H9 (cell line): ENCODE results near the gene KCNJ12. TPM values are rescaled to one million over a fixed set of nuclear protein-coding genes. Genes with fewer than 3 reads are reported as not detected.

Source experiments
- DNase-seq: peaks from one replicate; pipeline ENCODE4 v3.0.0-alpha.2; 2017
- H2AFZ ChIP-seq: one replicate; pipeline ENCODE4 v1.6.1; 2013; ENCODE audit warnings: mild to moderate bottlenecking, low read length, control low read depth, moderate library complexity
- H2AK5ac ChIP-seq: 2 replicates; pipeline ENCODE4 v1.6.1; 2013; ENCODE audit warnings: low read length, control low read depth, mixed read lengths; ENCODE audit not compliant: insufficient read length
- H2BK120ac ChIP-seq: one replicate; pipeline ENCODE4 v1.6.1; 2013; ENCODE audit warnings: low read depth, mild to moderate bottlenecking, low read length, control low read depth, inconsistent platforms; ENCODE audit not compliant: poor library complexity, severe bottlenecking
- H2BK12ac ChIP-seq: 2 replicates; pipeline ENCODE4 v1.6.1; 2013; ENCODE audit warnings: low read length, control low read depth, mixed read lengths, low read depth; ENCODE audit not compliant: insufficient read length
- H2BK15ac ChIP-seq: 2 replicates; pipeline ENCODE4 v1.6.1; 2013; ENCODE audit warnings: low read depth, low read length, control low read depth
- H2BK20ac ChIP-seq: one replicate; pipeline ENCODE4 v1.6.1; 2013; ENCODE audit warnings: low read depth, mild to moderate bottlenecking, low read length, control low read depth, inconsistent platforms; ENCODE audit not compliant: poor library complexity, severe bottlenecking
- H2BK5ac ChIP-seq: 2 replicates; pipeline ENCODE4 v1.6.1; 2013; ENCODE audit warnings: low read length, control low read depth, mixed read lengths; ENCODE audit not compliant: insufficient read length
- H3K14ac ChIP-seq: 2 replicates; pipeline ENCODE4 v1.6.1; 2013; ENCODE audit warnings: low read length, control low read depth; ENCODE audit not compliant: insufficient read depth
- H3K18ac ChIP-seq: 2 replicates; pipeline ENCODE4 v1.6.1; 2013; ENCODE audit warnings: low read depth, mild to moderate bottlenecking, mixed read lengths, low read length, control low read depth; ENCODE audit not compliant: insufficient read length
- H3K23ac ChIP-seq: 2 replicates; pipeline ENCODE4 v1.6.1; 2013; ENCODE audit warnings: low read length, control low read depth, mixed read lengths, low read depth; ENCODE audit not compliant: insufficient read length
- H3K23me2 ChIP-seq: 2 replicates; pipeline ENCODE4 v1.6.1; 2013; ENCODE audit warnings: low read depth, mild to moderate bottlenecking, mixed read lengths, low read length, control low read depth; ENCODE audit not compliant: insufficient read length, poor library complexity, severe bottlenecking
- H3K27ac ChIP-seq: 2 replicates; pipeline ENCODE4 v1.5.1; 2013; ENCODE audit warnings: low read length, control low read depth, mixed read lengths, low read depth; ENCODE audit not compliant: insufficient read length
- H3K27me3 ChIP-seq: 2 replicates; pipeline ENCODE4 v1.6.1; 2013; ENCODE audit warnings: low read length, control low read depth, inconsistent platforms; ENCODE audit not compliant: insufficient read depth
- H3K4ac ChIP-seq: 2 replicates; pipeline ENCODE4 v1.6.1; 2013; ENCODE audit warnings: low read depth, mild to moderate bottlenecking, control low read depth, inconsistent platforms, low read length, moderate library complexity
- H3K4me1 ChIP-seq: 2 replicates; pipeline ENCODE4 v1.6.1; 2013; ENCODE audit warnings: low read length, control low read depth, inconsistent platforms; ENCODE audit not compliant: insufficient read depth
- H3K4me2 ChIP-seq: 2 replicates; pipeline ENCODE4 v1.6.1; 2013; ENCODE audit warnings: low read length, control low read depth, mixed read lengths; ENCODE audit not compliant: insufficient read length, insufficient read depth
- H3K56ac ChIP-seq: 2 replicates; pipeline ENCODE4 v1.6.1; 2013; ENCODE audit warnings: low read depth, mild to moderate bottlenecking, mixed read lengths, low read length, control low read depth; ENCODE audit not compliant: insufficient read length
- H3K79me1 ChIP-seq: 2 replicates; pipeline ENCODE4 v1.6.1; 2013; ENCODE audit warnings: low read depth, mild to moderate bottlenecking, moderate library complexity, low read length, control low read depth, inconsistent platforms; ENCODE audit not compliant: insufficient read depth, poor library complexity, severe bottlenecking
- H3K79me2 ChIP-seq: 2 replicates; pipeline ENCODE4 v1.6.1; 2013; ENCODE audit warnings: low read length, control low read depth, inconsistent platforms; ENCODE audit not compliant: insufficient read depth
- H3K9ac ChIP-seq: 2 replicates; pipeline ENCODE4 v1.6.1; 2013; ENCODE audit warnings: low read length, control low read depth, mixed read lengths; ENCODE audit not compliant: insufficient read length; ENCODE audit errors: extremely low read depth
- H3K9me3 ChIP-seq: one replicate; pipeline ENCODE4 v1.6.1; 2013; ENCODE audit warnings: low read depth, low read length, inconsistent platforms; ENCODE audit not compliant: control insufficient read depth
- H3T11ph ChIP-seq: one replicate; pipeline ENCODE4 v1.6.1; 2013; ENCODE audit warnings: mild to moderate bottlenecking, low read length, control low read depth, inconsistent platforms
- H4K20me1 ChIP-seq: one replicate; pipeline ENCODE4 v1.6.1; 2013; ENCODE audit not compliant: control insufficient read depth, insufficient read length, insufficient read depth
- H4K5ac ChIP-seq: 2 replicates; pipeline ENCODE4 v1.6.1; 2013; ENCODE audit warnings: low read depth, mild to moderate bottlenecking, mixed read lengths, low read length, control low read depth; ENCODE audit not compliant: insufficient read length
- H4K8ac ChIP-seq: replicated peaks from 2 replicates; pipeline ENCODE4 v1.6.1; 2013; ENCODE audit warnings: low read length, control low read depth, mixed read lengths, low read depth; ENCODE audit not compliant: insufficient read length
- H4K91ac ChIP-seq: 2 replicates; pipeline ENCODE4 v1.6.1; 2013; ENCODE audit warnings: low read depth, mild to moderate bottlenecking, moderate library complexity, mixed read lengths, low read length, control low read depth; ENCODE audit not compliant: insufficient read length
- H3K27ac Mint-ChIP-seq, 3 experiments: 2 replicates in 2 of 3; 3 replicates in 1 of 3; pipeline ENCODE4 v1.8.0; 2020 to 2021; ENCODE audit warnings: mixed read lengths in 3 of 3, mild to moderate bottlenecking in 1 of 3, moderate library complexity in 1 of 3
- H3K27me3 Mint-ChIP-seq: 2 replicates; pipeline ENCODE4 v1.8.0; 2021; ENCODE audit warnings: low read depth, mild to moderate bottlenecking, moderate library complexity, mixed read lengths
- H3K36me3 Mint-ChIP-seq, 3 experiments: 2 replicates in 2 of 3; 3 replicates in 1 of 3; pipeline ENCODE4 v1.8.0; 2020 to 2021; ENCODE audit warnings: low read depth in 3 of 3, mixed read lengths in 3 of 3; ENCODE audit not compliant: insufficient read depth in 1 of 3
- H3K4me1 Mint-ChIP-seq, 2 experiments: 2 replicates each; pipeline ENCODE4 v1.8.0; 2020; ENCODE audit warnings: mixed read lengths in 2 of 2
- H3K4me3 Mint-ChIP-seq, 2 experiments: 2 replicates in 1 of 2; 3 replicates in 1 of 2; pipeline ENCODE4 v1.8.0; 2020 to 2021; ENCODE audit warnings: mild to moderate bottlenecking in 2 of 2, mixed read lengths in 2 of 2, moderate library complexity in 1 of 2
- H3K9me3 Mint-ChIP-seq, 2 experiments: 2 replicates in 1 of 2; 3 replicates in 1 of 2; pipeline ENCODE4 v1.8.0; 2020; ENCODE audit warnings: mild to moderate bottlenecking in 2 of 2, mixed read lengths in 2 of 2, moderate library complexity in 1 of 2
- WGBS: extraction: QIAGEN DNeasy Blood & Tissue Kit; methylation state at CpG from one replicate; pipeline ENCODE4 v1.1.7; 2013; ENCODE audit warnings: missing lambda C conversion rate, low lambda C conversion rate, mixed read lengths; ENCODE audit not compliant: insufficient read length; ENCODE audit errors: extremely low coverage; 5-methylcytosine and 5-hydroxymethylcytosine counted together
- total RNA-seq: library from RNA; stranded (reverse); gene quantifications from 2 replicates; pipeline ENCODE4 v1.2.1, GENCODE V29; 2021
- TF ChIP-seq, protein P1 (sequence below): fragments of 200-600 bp; sonication (generic); conservative IDR thresholded peaks from 3 replicates; pipeline ENCODE4 v1.8.0; 2021; ENCODE audit warnings: antibody characterized with exemption, mild to moderate bottlenecking

KCNJ12 gene
- total RNA-seq, 1 experiment from 2014 or later, result 0.39 TPM

DNA sequence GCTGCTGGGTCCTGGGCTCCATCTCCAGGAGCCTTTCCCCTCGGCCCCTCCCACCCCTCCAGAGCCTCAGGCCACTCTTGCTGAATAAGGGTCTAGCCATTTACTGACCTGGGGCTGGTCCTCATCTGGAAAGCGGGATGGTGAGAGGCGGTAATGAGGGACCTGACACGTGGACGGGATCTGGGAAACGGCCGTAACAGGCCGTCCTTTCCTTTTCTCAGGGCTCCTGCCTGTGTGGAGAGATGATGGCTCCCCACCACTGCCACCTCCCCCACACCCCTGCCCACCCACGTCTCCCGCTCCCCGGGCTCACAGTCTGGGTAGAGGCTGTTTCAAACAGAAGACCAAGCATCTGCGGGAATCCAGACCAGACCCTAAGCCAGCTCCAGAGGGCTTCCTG, 20.6 kb upstream of the KCNJ12 start:
- no peak overlapping the region for H3K18ac ChIP-seq
- TF ChIP-seq, protein P1, sequence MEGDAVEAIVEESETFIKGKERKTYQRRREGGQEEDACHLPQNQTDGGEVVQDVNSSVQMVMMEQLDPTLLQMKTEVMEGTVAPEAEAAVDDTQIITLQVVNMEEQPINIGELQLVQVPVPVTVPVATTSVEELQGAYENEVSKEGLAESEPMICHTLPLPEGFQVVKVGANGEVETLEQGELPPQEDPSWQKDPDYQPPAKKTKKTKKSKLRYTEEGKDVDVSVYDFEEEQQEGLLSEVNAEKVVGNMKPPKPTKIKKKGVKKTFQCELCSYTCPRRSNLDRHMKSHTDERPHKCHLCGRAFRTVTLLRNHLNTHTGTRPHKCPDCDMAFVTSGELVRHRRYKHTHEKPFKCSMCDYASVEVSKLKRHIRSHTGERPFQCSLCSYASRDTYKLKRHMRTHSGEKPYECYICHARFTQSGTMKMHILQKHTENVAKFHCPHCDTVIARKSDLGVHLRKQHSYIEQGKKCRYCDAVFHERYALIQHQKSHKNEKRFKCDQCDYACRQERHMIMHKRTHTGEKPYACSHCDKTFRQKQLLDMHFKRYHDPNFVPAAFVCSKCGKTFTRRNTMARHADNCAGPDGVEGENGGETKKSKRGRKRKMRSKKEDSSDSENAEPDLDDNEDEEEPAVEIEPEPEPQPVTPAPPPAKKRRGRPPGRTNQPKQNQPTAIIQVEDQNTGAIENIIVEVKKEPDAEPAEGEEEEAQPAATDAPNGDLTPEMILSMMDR, result no peak
- Mint-ChIP-seq H3K27ac (no peak overlapping the region), H3K9me3 (no peaks in the 10 kb centered on the region; a peak in 1 of 5 replicates), H3K4me3 (no peak overlapping the region), H3K36me3 (no peaks in the 10 kb centered on the region), H3K4me1 (peaks cover 18 to 23% of the 10 kb centered on the region in 2 experiments), H3K27me3 (peaks cover 13% of the 10 kb centered on the region)
- H3K23ac ChIP-seq, result no peak overlapping the region
- no peak overlapping the region for H4K91ac ChIP-seq
- no peak overlapping the region for H3K4me2 ChIP-seq
- H2BK5ac ChIP-seq, result no peak overlapping the region
- no peak overlapping the region for H2BK20ac ChIP-seq
- H3K27ac ChIP-seq, result no peak overlapping the region
- H2BK120ac ChIP-seq, result no peak overlapping the region
- H4K8ac ChIP-seq, result no peak overlapping the region
- no peak overlapping the region for H3T11ph ChIP-seq
- no peak overlapping the region for H3K4ac ChIP-seq
- DNase-seq, result no peak
- H2AK5ac ChIP-seq, result no peak overlapping the region
- WGBS, result no CpG with 5 or more reads among the region's 12 CpGs
- no peak overlapping the region for H3K9ac ChIP-seq
- no peaks in the 10 kb centered on the region for H3K27me3 ChIP-seq
- no peak overlapping the region for H3K14ac ChIP-seq
- no peaks in the 10 kb centered on the region for H3K79me1 ChIP-seq
- no peaks in the 10 kb centered on the region for H4K20me1 ChIP-seq
- no peak overlapping the region for H4K5ac ChIP-seq
- H3K9me3 ChIP-seq, result no peaks in the 10 kb centered on the region
- H2BK15ac ChIP-seq, result no peak overlapping the region
- no peaks in the 10 kb centered on the region; the same call in 1 of the 2 replicates for H3K4me1 ChIP-seq
- no peaks in the 10 kb centered on the region for H3K23me2 ChIP-seq
- no peak overlapping the region for H2BK12ac ChIP-seq
- H2AFZ ChIP-seq, result no peak overlapping the region
- no peaks in the 10 kb centered on the region for H3K79me2 ChIP-seq
- H3K56ac ChIP-seq, result no peak overlapping the region
